D721Med (cell line): Measurements from ENCODE around the gene PIP5K1B.

Source experiments
- DNase-seq: peaks from one replicate; pipeline ENCODE4 v3.0.0; 2011; ENCODE audit warnings: low spot score; ENCODE audit not compliant: insufficient read length
- FAIRE-seq: peaks from 2 replicates; lab custom pipeline; 2011; peaks lifted over from hg19 to GRCh38; lab: Jason Lieb, UNC
- CTCF ChIP-seq: IDR thresholded peaks from 2 replicates; pipeline ENCODE4 v1.5.1; 2012; ENCODE audit warnings: mild to moderate bottlenecking, control low read depth; ENCODE audit not compliant: insufficient read depth; ENCODE audit errors: missing control alignments

PIP5K1B gene

GRCh38 chr9:68678430-68678829, 26.6 kb upstream of the PIP5K1B start:
- TF ChIP-seq CTCF, result peak; percentile 29
- FAIRE-seq (no peak), DNase-seq (no peak)

- FAIRE-seq, result no peak
- no peak for TF ChIP-seq CTCF
- DNase-seq, result no peak
These were observed 21.6 kb upstream of the PIP5K1B start for GRCh38 chr9:68683433-68683832.

DNA sequence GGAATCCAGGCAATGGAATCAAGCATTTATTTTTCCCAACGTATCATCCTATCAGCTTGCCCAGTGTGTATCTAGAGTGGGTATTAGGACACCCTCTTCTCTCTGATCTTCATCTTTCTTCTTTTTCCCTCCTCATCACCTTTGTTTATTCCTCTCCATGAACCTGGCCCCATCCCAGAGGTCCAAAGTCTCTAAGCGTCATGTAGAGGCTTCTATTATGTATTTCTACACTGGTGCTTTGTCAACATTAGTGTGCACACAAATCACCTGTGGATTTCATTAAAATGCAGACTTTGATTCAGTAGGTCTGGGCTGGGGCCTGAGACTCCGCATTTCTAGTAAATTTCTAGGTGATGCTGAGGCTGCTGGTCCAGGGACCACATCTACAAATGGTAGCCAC, 19.8 kb upstream of the PIP5K1B start:
- no peak for DNase-seq
- no peak for FAIRE-seq
- TF ChIP-seq CTCF, result no peak

DNA sequence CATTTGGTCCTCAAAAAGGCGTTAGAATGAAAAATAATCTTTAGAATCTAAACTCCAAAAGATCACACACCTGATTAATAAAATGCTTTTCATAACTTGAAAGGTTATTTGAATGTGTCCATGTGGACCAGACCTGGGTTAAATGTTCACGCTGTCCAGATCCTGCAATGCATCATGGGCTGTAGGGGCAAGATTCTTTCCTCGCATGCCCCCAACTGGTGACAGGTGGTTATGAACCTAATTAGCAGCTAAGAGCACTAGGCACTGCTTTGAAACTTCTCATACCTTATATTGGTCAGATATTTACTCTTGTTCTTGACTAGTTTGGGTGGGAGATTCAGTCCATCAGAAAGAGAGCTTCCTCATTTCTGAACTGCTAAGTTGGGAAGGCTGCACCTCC, 19.3 kb upstream of the PIP5K1B start:
- DNase-seq (no peak), FAIRE-seq (no peak)
- peak; percentile 42 for TF ChIP-seq CTCF

GRCh38 chr9:68690088-68690487, 15.0 kb upstream of the PIP5K1B start:
- no peak for FAIRE-seq
- no peak for DNase-seq
- no peak for TF ChIP-seq CTCF

- no peak for FAIRE-seq
These were observed 12.5 kb upstream of the PIP5K1B start for GRCh38 chr9:68692519-68692918.

DNA sequence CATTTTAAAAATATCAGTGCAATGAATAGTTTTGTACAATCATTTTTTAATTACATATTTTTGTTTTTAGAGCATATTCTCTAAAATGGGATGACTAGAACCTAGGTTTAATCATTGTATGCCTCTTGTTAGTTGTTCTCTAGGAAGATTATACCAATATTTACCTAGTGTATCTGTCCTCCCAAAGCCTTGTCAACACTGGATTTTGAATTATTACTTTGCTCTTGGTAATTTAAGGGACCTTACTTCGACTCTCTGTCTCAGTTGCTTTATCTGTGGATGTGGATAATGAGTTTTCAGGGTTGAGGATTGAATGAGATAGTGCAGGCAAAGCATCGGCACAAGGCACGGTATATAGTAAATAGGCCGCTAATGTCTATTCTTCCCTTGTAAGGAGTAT, 10.9 kb upstream of the PIP5K1B start:
- no peak for FAIRE-seq
- TF ChIP-seq CTCF, result no peak
- DNase-seq, result no peak

More at GRCh38 chr9:68692519-68692918, 12.5 kb upstream of the PIP5K1B start:
- no peak for TF ChIP-seq CTCF
- DNase-seq, result no peak
